CD4-positive, CD25-positive, alpha-beta regulatory T cell (primary cell): ENCODE results near the gene NBAS. TPM values are rescaled to one million over a fixed set of nuclear protein-coding genes. Genes with fewer than 3 reads are reported as not detected.

Experiments
- ATAC-seq, 2 donors: fragments of 150-1000 bp; cut with Tn5 transposase; one replicate each; pipeline ENCODE4 v1.10.0; 2021; ENCODE audit warnings: low read depth in 2 of 2, moderate number of reproducible peaks in 2 of 2, moderate library complexity in 1 of 2
- DNase-seq, 3 donors: peaks; one replicate each; pipeline versions ENCODE4 v3.0.0 to v3.0.0-alpha.2; 2012 to 2022; ENCODE audit warnings: mixed read lengths in 1 of 3
- H3K27ac ChIP-seq: one replicate; pipeline ENCODE4 v1.7.0; 2013; ENCODE audit warnings: mild to moderate bottlenecking, low read length; ENCODE audit not compliant: insufficient read depth, poor library complexity, severe bottlenecking
- H3K27me3 ChIP-seq: one replicate; pipeline ENCODE4 v1.7.0; 2013; ENCODE audit warnings: low read length; ENCODE audit not compliant: control insufficient read depth, insufficient read depth
- H3K36me3 ChIP-seq: one replicate; pipeline ENCODE4 v1.7.0; 2013; ENCODE audit warnings: mild to moderate bottlenecking, low read length, moderate library complexity; ENCODE audit not compliant: control insufficient read depth, insufficient read depth
- H3K4me1 ChIP-seq: 2 replicates; pipeline ENCODE4 v1.7.0; 2013; ENCODE audit warnings: mild to moderate bottlenecking, low read length; ENCODE audit not compliant: insufficient read depth, control insufficient read depth, poor library complexity, severe bottlenecking
- H3K4me3 ChIP-seq: one replicate; pipeline ENCODE4 v1.7.0; 2013; ENCODE audit warnings: low read depth, mild to moderate bottlenecking, low read length, moderate library complexity
- H3K9me3 ChIP-seq, 2 experiments: 1 replicate in 1 of 2; 2 replicates in 1 of 2; pipeline ENCODE4 v1.7.0; 2013; ENCODE audit warnings: low read length in 2 of 2, mild to moderate bottlenecking in 1 of 2, moderate library complexity in 1 of 2; ENCODE audit not compliant: control insufficient read depth in 2 of 2
- H3K27ac Mint-ChIP-seq, 3 donors: one replicate each; pipeline ENCODE4 v1.8.0; 2020 to 2022; ENCODE audit warnings: mild to moderate bottlenecking in 3 of 3, mixed read lengths in 3 of 3, moderate library complexity in 2 of 3
- H3K27me3 Mint-ChIP-seq: one replicate; pipeline ENCODE4 v1.8.0; 2022; ENCODE audit warnings: mild to moderate bottlenecking, mixed read lengths
- H3K36me3 Mint-ChIP-seq: one replicate; pipeline ENCODE4 v1.8.0; 2020; ENCODE audit warnings: mixed read lengths
- H3K4me1 Mint-ChIP-seq, 4 donors: one replicate each; pipeline ENCODE4 v1.8.0; 2020 to 2022; ENCODE audit warnings: mixed read lengths in 4 of 4, mild to moderate bottlenecking in 1 of 4
- H3K4me3 Mint-ChIP-seq, 4 donors: one replicate each; pipeline ENCODE4 v1.8.0; 2020 to 2022; ENCODE audit warnings: mild to moderate bottlenecking in 4 of 4, mixed read lengths in 4 of 4, moderate library complexity in 3 of 4
- H3K9me3 Mint-ChIP-seq, 7 donors: one replicate each; pipeline ENCODE4 v1.8.0; 2020 to 2022; ENCODE audit warnings: mixed read lengths in 7 of 7, mild to moderate bottlenecking in 3 of 7, moderate library complexity in 2 of 7
- polyA plus RNA-seq, 4 donors: library from polyadenylated mRNA; unstranded; fragments of 300-500 nt; fragmentation: Illumina TruSeq; gene quantifications; one replicate each; pipeline ENCODE4 v1.2.3, GENCODE V29; 2021
- total RNA-seq: library from RNA; stranded (reverse); gene quantifications from one replicate; pipeline ENCODE4 v1.2.3, GENCODE V29; 2022

The NBAS gene
- total and polyA plus RNA-seq, 5 donors from 2014 or later: 18.5 to 31.9 (median 19.5) TPM

DNA sequence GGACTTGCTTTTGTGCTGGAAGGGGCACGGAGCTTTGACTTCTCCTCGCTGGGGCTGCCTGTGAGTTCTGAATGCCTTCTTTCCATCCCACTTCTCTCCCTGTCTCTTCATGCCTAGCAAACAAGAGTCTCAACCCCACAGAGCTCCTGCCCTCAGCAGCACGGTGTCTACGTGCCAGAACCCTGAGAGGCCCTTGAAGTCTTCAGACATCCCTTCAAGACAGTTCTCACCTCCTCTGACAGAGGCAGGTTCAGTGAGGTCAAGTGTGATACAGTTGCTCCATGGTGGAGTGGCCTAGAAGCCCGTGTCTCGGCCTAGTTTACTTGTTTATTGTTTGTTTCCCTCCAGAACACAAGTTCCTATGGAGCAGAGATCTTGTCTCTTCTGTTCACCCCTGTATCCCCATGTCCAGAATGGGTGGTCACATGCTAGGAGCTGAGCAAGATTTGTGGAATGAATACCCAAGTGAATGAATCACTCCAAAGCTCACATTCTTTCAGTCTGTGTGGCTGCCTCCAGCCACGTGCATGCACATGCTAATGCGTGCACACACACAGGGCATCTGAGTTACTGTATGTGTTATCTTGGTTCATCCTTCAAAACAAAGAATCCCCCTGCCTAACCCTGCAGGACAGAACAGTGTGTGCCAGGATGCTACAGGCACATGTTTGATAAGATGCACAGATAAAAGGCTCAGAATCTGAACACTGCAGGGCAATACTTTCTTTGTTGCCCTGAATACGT, 391.6 kb downstream of the NBAS start:
- peaks cover 36% of the 10 kb centered on the region for H3K36me3 Mint-ChIP-seq
- ATAC-seq: no peak
- Histone ChIP-seq H3K4me1 (no peaks in the 10 kb centered on the region), H3K4me3 (no peak overlapping the region), H3K27ac (no peak overlapping the region), H3K27me3 (no peaks in the 10 kb centered on the region), H3K9me3 (no peaks in the 10 kb centered on the region), H3K36me3 (peaks cover 3% of the 10 kb centered on the region)
- no peaks in the 10 kb centered on the region for H3K9me3 Mint-ChIP-seq
- H3K4me3 Mint-ChIP-seq: no peak overlapping the region
- H3K27ac Mint-ChIP-seq: peak overlapping the region in 1 of 3 donors; percentile 14
- no peaks in the 10 kb centered on the region for H3K27me3 Mint-ChIP-seq
- peaks cover 0 to 9% (median 3%) of the 10 kb centered on the region in 4 donors for H3K4me1 Mint-ChIP-seq
- DNase-seq: no peak

DNA sequence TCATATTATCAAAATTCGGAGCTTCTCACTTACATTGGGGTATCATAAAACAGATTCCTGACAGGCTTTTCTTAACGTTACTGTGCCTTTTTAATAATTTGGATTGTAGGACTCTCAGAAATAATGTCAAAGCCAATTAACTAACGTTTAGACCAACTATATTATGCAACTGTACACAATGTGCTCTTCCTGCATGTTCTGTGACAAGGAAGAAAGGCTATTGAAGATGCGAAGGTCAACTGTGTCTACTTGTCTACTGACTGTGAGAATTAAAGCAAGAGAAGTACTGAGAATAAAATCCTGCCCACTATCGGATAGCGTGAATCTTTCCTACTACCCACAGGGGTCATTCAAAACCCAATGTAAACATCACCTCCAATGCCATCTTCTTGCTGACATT, 393.0 kb downstream of the NBAS start:
- no peak overlapping the region for H3K4me3 Mint-ChIP-seq
- H3K4me1 Mint-ChIP-seq: peaks cover 0 to 4% (median 0%) of the 10 kb centered on the region in 4 donors
- ATAC-seq (no peak), DNase-seq (no peak)
- H3K9me3 Mint-ChIP-seq: no peaks in the 10 kb centered on the region
- Histone ChIP-seq H3K27me3 (no peaks in the 10 kb centered on the region), H3K4me3 (no peak overlapping the region), H3K4me1 (no peaks in the 10 kb centered on the region), H3K9me3 (no peaks in the 10 kb centered on the region), H3K27ac (no peak overlapping the region), H3K36me3 (peaks cover 3% of the 10 kb centered on the region)
- no peak overlapping the region for H3K27ac Mint-ChIP-seq
- H3K36me3 Mint-ChIP-seq: peaks cover 36% of the 10 kb centered on the region
- no peaks in the 10 kb centered on the region for H3K27me3 Mint-ChIP-seq

DNA sequence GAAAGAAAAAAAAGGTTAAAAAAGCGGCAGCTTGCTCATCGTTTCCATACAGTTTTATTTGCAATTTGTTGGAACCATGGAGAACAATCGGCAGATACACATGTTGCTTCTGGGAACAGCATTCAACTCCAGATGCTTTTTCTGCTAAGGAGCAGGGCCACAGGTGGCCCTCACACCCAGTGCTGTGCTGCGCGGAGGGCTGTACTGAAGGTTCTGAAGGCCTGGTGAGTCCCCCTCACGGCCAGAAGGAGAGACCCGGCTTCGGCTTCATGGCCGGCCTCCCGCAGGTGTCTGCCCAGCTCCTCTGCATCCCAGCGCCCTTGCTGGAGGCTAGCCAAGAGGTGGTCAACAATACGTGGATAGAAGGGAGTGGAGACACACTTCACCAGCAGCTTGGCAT, 394.3 kb downstream of the NBAS start:
- H3K4me3 ChIP-seq: no peak overlapping the region
- no peaks in the 10 kb centered on the region for H3K9me3 Mint-ChIP-seq
- H3K9me3 ChIP-seq: no peaks in the 10 kb centered on the region
- peaks cover 36% of the 10 kb centered on the region for H3K36me3 Mint-ChIP-seq
- H3K27ac ChIP-seq: no peak overlapping the region
- DNase-seq (no peak), ATAC-seq (no peak)
- H3K27ac Mint-ChIP-seq: no peak overlapping the region
- H3K27me3 ChIP-seq: no peaks in the 10 kb centered on the region
- no peaks in the 10 kb centered on the region for H3K27me3 Mint-ChIP-seq
- no peak overlapping the region for H3K4me3 Mint-ChIP-seq
- H3K4me1 ChIP-seq: no peaks in the 10 kb centered on the region
- peaks cover 3% of the 10 kb centered on the region for H3K36me3 ChIP-seq
- peaks cover 0 to 4% (median 0%) of the 10 kb centered on the region in 4 donors for H3K4me1 Mint-ChIP-seq

DNA sequence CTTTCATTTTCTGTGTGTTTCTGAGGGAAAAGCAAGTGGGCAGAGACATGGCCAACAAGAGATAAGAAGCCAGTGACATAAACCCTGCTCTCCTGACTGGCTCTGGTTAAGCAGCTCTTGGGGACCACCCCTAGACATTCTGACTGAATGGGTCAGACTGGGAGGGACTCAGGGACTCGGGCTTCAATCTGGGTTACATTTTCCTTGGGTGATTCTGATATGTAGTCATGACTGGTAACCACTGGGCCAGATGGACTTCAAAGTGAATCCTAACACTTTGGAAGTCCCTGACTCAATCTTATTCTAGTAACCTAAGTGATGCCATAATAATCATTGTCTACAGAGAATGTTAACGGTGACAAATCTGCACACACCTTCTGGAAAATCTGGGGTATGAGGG, 397.8 kb downstream of the NBAS start:
- H3K4me3 Mint-ChIP-seq: no peak overlapping the region
- no peaks in the 10 kb centered on the region for H3K9me3 Mint-ChIP-seq
- no peak for DNase-seq
- Histone ChIP-seq H3K4me1 (no peaks in the 10 kb centered on the region), H3K36me3 (no peaks in the 10 kb centered on the region), H3K4me3 (no peak overlapping the region), H3K27me3 (no peaks in the 10 kb centered on the region), H3K9me3 (no peaks in the 10 kb centered on the region), H3K27ac (no peak overlapping the region)
- peaks cover 18% of the 10 kb centered on the region for H3K36me3 Mint-ChIP-seq
- H3K27ac Mint-ChIP-seq: no peak overlapping the region
- no peak for ATAC-seq
- peaks cover 0 to 4% (median 3%) of the 10 kb centered on the region in 4 donors for H3K4me1 Mint-ChIP-seq
- H3K27me3 Mint-ChIP-seq: no peaks in the 10 kb centered on the region

DNA sequence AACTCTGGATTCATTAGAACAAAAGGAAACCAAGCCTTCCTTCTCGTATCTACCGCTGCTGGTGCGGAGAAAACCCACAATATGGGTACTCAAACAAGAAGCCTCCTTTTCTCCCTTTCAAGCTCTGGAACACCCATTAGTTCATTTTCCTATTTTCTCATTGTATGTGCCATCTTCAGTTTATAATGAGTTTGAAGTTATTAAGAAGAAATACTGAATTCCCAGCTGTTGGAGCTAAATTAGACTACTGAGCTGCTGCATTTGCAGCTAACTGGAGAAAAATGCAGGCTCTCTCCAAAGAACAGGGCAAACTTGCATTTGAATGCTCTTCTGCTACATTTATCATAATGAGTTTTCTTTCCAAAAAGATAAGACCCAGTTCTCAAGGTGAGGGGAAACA, 398.5 kb downstream of the NBAS start:
- Mint-ChIP-seq H3K27ac (peak overlapping the region in 1 of 3 donors; percentile 44), H3K9me3 (no peaks in the 10 kb centered on the region), H3K27me3 (no peaks in the 10 kb centered on the region), H3K36me3 (peaks cover 14% of the 10 kb centered on the region), H3K4me3 (no peak overlapping the region), H3K4me1 (peaks cover 0 to 4% (median 1%) of the 10 kb centered on the region in 4 donors)
- no peak for ATAC-seq
- H3K27me3 ChIP-seq: no peaks in the 10 kb centered on the region
- no peak overlapping the region for H3K4me3 ChIP-seq
- no peak for DNase-seq
- H3K36me3 ChIP-seq: no peaks in the 10 kb centered on the region
- H3K4me1 ChIP-seq: no peaks in the 10 kb centered on the region
- H3K9me3 ChIP-seq: no peaks in the 10 kb centered on the region
- H3K27ac ChIP-seq: no peak overlapping the region

DNA sequence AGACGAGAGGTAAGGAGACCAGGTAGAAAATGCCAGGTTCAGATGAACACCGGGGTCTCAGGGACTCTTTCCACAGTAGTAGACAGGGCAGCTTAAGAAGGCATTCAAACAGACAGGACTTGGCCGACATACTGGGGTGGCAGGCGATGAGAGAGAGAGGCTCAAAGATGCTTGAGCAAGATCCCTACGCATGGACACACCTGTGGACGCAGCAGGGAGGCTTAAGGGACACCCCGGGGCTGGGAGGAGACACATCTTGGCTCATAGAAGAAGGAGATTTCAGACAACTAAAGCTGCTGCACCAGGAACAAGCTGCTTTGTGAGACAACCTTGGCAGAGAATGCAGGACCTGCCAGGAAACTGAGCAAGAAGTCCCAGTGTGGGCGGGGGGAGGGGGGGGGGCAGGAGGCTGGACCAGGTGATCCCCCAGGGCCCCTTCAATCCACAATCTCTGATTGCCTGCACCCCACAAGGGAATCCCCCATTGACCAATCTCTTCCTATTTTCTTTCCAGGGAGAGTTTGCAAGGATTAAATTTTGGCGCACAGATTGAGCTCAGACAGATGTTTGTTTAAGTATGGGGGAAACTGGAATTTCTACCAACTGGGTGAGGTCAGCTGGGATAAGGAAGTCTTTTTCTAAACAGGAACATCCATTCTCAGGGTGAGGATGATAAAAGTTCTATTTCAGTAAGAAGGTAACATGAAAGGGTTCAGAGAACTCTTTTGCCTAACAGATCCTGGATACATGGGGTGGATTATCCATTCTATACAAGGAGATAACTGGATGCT, 400.7 kb downstream of the NBAS start:
- no peaks in the 10 kb centered on the region for H3K4me1 ChIP-seq
- Mint-ChIP-seq H3K4me1 (peaks cover 0 to 6% (median 3%) of the 10 kb centered on the region in 4 donors), H3K27me3 (no peaks in the 10 kb centered on the region), H3K27ac (peak overlapping the region in 1 of 3 donors; percentile 0), H3K36me3 (peaks cover 2% of the 10 kb centered on the region), H3K4me3 (no peak overlapping the region), H3K9me3 (no peaks in the 10 kb centered on the region)
- H3K4me3 ChIP-seq: no peak overlapping the region
- no peaks in the 10 kb centered on the region for H3K36me3 ChIP-seq
- H3K27me3 ChIP-seq: no peaks in the 10 kb centered on the region
- ATAC-seq (no peak), DNase-seq (no peak)
- no peaks in the 10 kb centered on the region for H3K9me3 ChIP-seq
- H3K27ac ChIP-seq: no peak overlapping the region

DNA sequence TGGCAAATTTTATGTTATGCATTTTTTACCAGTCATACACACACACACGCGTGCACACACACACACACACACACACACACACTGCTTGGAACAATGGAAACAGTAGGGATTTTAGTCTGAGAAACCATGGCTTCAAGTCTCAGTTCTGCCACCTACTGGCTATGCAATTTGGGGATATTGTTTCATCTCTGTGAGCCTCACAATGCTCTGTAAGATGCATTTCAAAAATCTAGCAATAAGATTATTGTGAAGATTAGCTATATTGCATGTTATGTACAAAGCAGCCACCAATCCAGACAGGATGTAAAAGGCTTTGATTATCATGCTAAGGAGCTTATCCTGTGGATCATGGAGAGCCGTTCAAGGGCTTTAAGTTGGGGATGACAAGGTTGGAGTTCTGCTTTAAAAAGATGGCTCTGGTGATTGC, 401.4 kb downstream of the NBAS start:
- H3K36me3 Mint-ChIP-seq: no peaks in the 10 kb centered on the region
- H3K9me3 Mint-ChIP-seq: no peaks in the 10 kb centered on the region
- Histone ChIP-seq H3K4me3 (no peak overlapping the region), H3K27ac (no peak overlapping the region), H3K27me3 (no peaks in the 10 kb centered on the region), H3K9me3 (no peaks in the 10 kb centered on the region), H3K4me1 (no peaks in the 10 kb centered on the region), H3K36me3 (no peaks in the 10 kb centered on the region)
- H3K27me3 Mint-ChIP-seq: no peaks in the 10 kb centered on the region
- H3K4me3 Mint-ChIP-seq: no peak overlapping the region
- no peak for ATAC-seq
- peaks cover 0 to 6% (median 3%) of the 10 kb centered on the region in 4 donors for H3K4me1 Mint-ChIP-seq
- DNase-seq: peak in 2 of 3 donors; percentile 9 to 32
- H3K27ac Mint-ChIP-seq: no peak overlapping the region
